Activated CD4-positive, CD25-positive, alpha-beta regulatory T cell treated with anti-CD3 and anti-CD28 coated beads, Interleukin-2, amount 50 U/mL, for 16 hours (primary cell): ENCODE measurements around the gene AUTS2.

ENCODE experiments used
- DNase-seq: peaks from one replicate; pipeline ENCODE4 v3.0.0-alpha.2; 2020; ENCODE audit warnings: low read depth, low spot score

The AUTS2 gene

DNA sequence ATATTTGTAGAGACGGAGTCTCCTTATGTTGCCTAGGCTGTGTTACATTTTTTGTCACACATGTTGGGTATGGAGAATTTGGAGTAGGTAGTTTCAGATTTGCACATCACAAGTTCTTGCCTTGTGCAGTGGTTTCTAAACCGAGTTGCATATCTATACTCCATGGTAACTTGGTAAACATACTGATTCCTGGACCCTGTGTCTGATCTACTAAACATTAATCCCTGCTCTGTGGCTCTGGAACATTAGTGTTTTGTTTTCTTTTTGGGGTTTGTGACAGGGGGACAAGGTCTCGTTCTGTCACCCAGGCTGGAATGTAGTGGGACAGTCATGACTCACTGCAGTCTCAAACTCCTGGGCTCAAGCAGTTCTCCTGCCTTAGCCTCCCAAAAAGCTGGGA lies 24.7 kb downstream of the AUTS2 start:
- no peak for DNase-seq

GRCh38 chr7:69624435-69625230 lies 26.4 kb downstream of the AUTS2 start:
- no peak for DNase-seq

DNA sequence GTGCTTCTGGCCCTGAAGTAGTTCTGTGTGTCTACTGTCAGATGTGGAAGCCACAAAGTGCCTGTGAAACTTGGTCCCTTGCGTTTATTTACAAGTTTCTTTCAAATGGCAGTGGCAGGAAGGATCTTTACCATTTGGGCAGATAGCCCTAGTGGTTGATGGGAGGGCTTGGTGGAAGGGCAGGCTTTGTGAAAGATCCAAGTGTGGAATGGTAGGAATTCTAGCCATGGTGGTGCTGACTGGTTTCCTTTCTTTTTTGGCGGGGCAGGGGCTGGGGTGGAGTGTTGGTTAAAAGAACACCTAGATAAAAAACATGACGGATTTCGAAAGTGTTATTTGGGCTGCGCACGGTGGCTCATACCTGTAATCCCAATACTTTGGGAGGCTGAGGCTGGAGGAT lies 27.0 kb downstream of the AUTS2 start:
- no peak for DNase-seq

GRCh38 chr7:69625798-69626197 lies 27.5 kb downstream of the AUTS2 start:
- DNase-seq, result no peak

DNA sequence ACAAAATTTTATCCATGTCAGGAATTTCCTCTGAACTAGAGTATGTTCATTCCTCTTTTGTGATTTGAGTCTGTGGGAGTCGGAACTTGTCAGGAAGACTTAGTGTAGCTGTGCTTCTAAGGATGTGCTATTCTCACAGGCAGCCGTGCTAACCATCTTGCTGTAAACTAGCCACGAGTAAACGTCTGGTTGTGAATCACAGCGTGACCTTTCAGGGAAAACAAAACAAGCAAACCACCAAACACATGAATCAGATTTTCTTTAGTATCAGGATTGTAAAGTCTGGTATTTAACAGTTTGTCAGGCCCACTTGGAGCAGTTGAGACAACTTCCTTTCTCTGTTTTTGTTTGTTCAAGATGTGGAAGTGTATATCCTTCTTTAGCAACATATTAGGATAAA lies 32.0 kb downstream of the AUTS2 start:
- DNase-seq, result no peak

DNA sequence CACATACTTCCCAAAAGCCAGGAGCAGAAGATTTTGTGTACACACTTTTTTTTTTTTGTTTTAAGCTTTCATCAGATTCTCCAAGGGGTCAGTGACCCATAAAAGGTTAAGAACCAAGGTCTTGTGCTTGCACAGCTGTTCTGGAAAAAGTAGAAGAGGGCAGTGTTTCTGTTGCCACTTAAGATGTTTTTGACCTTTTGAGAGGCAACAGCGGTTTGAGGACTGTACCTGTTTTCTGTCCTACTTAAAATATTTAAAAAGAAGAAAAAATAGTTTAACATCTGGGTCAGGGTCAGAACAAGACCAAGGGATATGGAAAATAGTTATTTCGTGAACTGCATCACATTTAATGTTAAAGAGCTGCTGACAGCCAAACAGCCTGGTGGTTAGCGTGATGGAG lies 32.9 kb downstream of the AUTS2 start:
- no peak for DNase-seq

- DNase-seq, result no peak
These were observed 34.0 kb downstream of the AUTS2 start for GRCh38 chr7:69632280-69632679.

DNA sequence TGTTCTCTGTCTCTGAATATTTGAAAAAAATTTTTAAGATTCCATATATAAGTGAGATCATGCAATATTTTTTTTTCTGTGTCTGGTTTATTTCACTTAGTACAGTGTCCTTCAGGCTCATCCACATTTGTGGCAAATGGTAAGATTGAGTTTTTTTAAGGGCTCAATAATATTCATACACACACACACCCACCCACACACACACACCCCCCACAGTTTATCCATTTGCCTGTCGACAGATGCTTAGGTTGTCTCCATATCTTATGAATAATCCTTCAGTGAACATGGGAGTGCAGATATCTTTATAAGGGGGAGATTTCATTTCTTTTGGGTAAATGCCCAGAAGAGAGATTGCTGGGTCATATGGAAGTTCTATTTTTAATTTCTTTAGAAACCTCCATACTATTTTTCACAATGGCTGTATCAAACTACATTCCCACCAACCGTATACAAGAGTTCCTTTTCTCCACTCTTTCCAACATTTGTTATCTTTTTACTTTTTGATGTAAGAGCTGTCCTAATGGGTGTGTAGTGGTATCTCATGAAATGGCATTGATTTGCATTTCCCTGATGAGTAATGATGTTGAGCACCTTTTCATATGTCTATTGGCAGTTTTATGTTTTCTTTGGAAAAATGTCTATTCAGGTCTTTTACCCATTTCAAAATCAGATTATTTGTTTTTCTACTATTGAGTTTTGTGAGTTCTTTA lies 35.0 kb downstream of the AUTS2 start:
- DNase-seq, result no peak

DNA sequence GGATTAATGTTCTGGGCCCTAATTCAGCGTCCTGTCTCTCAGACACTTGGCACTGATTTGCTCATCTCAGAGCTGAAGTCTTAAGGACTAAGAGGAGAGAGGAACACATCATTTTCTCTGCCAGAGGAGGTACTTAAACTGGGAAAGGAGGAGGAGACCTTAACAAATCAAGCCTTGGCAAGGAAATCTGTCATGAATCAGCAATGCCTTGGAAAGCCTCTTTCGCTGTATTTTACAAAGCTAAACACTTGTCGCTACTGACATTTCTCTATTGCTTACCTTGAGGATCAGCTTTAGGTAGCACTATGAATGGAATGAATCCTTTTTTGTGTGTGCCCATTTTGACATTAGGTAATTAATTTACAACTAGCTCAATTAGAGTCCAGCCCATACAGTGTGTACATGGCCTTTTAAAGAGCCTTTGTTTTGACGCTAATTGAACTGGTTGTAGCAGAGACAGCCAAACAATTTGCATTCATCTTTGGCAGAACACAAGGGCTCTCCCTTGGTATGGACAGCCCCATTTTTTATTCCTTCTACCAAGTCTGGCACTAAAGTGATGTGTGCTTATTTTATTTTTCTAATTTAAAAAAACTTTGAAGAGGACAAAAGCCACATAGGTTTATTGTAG lies 37.4 kb downstream of the AUTS2 start:
- DNase-seq, result no peak

GRCh38 chr7:69638674-69639073 lies 40.4 kb downstream of the AUTS2 start:
- DNase-seq, result no peak

DNA sequence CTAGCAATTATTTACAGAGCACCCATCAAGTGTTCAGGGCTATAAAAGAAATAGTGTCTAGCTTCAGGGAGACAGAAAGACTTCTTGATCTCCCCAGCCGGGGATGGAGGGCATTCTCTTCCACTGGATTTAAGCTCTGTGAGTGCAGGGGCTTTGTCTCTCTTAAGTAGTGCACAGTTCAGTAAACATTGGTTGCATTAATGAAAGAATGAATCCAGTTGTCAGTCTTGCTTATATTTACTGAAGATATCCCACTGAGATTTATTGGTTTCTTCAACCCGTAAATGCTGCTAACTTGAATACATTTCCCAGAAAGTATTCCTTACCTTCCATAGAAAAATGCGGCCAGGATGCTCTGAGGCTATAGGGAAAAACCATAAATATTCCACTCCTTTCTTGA lies 41.9 kb downstream of the AUTS2 start:
- DNase-seq, result no peak

DNA sequence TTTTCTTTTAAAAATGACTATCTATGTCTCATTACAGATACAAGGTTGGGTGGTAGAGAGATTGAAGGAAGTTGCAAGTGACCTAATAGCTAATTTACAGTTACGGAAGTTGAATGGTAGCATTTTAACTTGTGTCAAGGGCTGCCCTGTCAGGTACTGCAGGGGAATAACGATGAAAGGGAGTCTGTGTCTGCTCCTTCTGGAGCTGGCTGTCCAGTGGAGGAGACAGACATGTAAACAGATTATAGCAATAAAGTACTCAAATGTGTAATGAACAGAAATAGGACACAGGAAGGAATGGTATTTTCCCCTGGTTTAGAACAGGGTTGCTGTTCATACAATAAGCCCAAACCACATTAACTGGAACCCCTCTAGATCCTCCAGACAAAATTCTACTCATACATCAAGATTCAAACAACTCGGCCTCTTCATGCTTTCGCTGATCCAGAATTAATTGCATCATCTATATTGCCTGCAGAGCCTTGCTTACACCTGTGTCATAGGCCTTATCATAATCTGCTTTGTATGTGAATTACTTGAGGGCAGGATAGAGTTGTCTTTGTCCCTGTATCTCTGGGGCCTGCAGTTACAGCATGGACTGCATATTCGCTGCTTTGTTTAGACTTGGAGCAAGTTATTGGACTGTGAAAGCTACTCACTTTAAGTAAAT lies 42.8 kb downstream of the AUTS2 start:
- DNase-seq, result no peak

DNA sequence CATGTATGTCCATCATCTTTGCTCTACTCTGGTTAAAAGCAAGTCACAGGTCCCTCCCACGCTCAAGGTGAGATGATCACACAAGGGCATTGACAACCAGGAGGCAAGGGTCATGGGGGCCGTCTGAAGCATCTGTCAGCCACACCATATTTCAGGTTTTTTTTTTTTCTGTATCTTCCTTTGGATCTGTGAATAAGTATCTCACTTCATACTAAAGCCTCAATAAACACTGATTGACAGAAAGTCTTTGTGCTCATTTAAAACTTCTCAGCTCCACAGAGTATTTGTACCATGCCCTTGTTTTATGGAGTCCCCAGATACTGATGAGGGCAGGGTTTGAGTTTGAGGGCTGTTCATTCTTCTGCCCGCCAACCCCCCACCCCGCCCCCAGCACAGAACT lies 45.0 kb downstream of the AUTS2 start:
- DNase-seq, result no peak

DNA sequence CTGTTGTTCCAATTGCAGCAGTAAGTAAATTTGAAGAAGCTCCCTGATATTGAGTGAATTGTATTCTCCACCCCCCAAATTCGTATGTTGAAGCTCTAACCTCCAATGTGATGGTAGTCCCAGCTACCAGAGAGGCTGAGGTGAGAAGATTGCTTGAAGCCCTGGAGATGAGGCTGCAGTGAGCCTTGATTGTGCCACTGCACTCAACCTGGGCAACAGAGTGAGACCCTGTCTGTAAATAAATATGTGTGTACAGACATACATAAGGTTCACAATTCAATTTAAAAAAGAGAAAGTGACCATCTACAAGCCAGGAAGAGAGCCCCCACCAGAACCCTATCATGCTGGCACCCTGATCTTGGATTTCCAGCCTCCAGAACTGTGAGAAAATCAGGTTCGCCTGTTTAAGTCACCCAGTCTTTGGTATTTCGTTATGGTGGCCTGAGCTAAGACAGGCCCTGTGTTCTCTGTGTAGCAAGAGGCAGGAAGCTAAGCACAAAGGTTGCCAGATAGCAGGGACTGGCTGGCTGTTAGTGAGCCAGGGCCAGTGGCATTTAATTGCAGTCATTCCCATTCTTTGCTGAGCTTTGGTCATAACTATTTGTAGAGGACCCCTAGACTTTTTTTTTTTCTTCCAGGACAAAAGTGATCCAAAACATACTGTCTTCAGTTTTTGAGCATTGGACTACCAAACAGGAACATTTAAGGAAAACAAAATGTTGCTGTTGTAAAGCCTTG lies 45.6 kb downstream of the AUTS2 start:
- DNase-seq, result no peak

DNA sequence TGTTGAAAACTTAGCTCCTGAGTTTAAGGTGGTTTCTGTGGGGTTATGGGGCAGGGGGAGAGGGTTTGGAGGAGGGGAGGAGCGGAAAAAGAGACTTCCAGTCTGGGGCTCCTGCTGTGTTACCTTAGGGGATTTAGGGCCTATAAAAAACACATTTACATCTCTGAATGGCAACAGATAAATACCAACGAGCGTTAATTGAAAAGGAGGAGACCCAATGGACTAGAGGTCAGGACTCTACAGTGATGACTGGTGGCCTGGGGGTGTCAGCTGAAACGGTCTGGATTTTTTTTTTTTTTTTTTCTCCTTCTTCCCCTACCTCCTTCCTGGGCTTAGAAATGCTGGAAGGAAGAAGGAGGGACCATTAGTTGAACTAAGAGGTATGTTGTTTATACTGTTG lies 47.4 kb downstream of the AUTS2 start:
- no peak for DNase-seq

DNA sequence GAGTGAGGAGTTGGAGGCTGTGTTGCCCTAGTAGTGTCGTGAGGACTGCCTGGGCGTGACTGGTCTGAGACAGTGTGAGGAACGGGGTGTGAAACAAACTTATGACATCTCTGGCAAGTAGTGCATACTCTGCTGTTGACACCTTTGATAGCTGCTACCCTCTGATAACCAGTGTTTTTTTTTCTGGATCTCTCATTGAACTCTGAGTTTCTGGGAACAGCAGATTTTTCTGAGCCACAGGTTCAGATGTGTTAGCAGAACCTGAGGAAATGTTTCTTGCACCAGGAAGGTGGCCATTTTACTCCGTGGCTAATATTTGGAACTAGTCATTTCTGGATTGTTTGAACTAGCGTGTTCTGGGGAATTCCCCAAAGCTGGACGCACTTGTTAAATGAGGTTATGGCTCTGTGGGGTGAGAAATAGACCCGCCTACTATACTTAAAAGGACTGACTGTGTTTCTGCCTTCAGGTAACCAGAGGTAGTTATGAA lies 52.9 kb downstream of the AUTS2 start:
- no peak for DNase-seq

DNA sequence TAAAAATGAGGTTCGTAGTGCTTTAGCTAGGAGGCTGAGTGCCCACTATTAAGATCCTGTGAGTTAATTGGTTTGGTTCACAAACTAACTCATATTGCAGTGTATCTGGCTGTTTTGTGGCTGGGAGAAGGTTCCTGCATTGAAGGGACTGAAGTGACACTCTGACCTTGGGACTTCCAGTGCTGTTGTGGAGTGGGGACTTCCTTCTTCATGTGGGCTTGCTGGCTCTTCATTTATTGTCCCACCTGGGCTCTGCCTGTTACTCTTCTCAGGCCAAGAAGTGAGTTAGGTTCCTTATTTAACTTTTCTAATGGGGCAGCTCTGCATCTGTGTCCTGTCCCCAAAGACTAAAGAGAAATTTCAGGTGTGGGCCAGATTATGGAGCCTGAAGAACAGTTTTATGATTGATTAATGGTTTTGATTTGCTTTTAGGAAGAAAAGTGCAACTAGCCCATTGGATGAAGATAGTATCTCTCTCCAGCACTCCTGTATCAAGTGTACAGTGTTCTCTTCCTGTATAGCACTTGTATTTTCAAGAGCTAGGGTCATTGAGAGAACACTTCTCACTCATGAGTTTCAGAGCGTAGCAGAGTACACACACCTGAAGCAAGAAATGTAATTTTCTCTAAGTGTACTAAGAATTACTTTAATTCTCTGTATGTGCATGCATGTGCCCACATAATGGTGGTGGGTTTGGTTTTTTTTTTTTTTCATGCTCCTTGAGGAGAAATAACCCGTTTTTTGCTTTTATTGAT lies 54.8 kb downstream of the AUTS2 start:
- no peak for DNase-seq

- no peak for DNase-seq
These were observed 55.5 kb downstream of the AUTS2 start for GRCh38 chr7:69653806-69654205.

DNA sequence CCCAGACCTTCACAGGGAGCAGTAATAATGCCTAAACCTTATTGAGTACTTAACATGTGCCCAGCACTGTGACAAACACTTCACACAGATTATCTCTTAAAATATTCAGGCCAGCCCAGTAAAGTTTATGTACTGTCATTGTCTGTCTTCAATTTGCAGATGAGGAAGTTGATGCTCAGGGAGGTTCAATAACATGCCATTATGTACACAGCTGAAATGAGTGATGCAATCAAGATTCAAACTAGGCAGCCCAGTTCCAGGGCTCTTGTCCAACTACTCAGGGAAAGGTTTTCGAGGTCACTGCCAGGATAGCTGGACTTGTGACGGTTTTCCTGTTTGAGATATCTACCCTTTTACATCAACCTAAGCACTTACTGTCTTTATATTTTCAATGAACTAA lies 56.1 kb downstream of the AUTS2 start:
- no peak for DNase-seq

DNA sequence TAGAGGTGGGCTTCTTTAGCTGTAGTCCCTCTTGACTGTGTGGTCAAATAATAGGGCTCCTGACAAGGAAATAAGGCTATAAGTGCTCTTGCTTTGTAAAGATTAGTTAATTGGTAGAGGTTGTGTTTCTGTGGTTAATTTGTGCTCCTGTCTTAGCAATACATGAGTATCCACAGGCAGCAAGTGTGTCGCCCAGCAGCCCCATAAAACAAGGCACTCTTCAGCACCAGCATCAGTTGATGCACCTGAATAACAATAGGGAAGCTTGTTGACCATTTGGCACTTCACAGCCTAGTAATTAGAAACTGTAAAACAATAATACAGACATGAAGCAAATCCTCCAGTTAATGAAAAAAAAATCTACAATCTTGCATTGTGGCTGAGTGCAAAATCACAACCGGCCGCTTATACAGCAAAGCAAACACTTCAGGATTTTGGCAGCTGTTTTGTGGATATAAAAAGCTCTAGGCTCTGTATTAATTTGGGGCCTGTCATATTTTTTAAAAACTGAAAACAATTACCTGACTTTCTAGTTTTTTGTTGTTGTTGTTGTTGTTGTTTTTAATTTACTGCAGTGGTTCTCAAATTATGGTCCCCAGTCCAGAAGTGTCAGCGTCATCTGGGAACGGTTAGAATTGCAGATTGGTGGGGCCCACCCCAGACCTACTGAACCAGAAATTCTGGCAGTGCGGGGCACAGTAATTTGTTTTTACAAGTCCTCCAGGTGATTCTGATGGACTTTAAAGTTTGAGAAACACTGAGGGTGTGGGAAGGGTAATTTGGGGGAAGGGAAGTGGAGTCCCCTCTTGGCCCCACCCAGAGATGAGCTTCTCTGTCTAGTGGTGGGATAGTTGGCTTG lies 56.8 kb downstream of the AUTS2 start:
- no peak for DNase-seq
